HG03432 (cell line): Measurements from ENCODE around the gene ST8SIA5.

Experiments used
- ATAC-seq: cut with Tn5 transposase; IDR thresholded peaks from one replicate; pipeline ENCODE4 v1.9.1; 2021; ENCODE audit warnings: mild to moderate bottlenecking, moderate library complexity; ENCODE audit not compliant: unreplicated experiment

The ST8SIA5 gene

DNA sequence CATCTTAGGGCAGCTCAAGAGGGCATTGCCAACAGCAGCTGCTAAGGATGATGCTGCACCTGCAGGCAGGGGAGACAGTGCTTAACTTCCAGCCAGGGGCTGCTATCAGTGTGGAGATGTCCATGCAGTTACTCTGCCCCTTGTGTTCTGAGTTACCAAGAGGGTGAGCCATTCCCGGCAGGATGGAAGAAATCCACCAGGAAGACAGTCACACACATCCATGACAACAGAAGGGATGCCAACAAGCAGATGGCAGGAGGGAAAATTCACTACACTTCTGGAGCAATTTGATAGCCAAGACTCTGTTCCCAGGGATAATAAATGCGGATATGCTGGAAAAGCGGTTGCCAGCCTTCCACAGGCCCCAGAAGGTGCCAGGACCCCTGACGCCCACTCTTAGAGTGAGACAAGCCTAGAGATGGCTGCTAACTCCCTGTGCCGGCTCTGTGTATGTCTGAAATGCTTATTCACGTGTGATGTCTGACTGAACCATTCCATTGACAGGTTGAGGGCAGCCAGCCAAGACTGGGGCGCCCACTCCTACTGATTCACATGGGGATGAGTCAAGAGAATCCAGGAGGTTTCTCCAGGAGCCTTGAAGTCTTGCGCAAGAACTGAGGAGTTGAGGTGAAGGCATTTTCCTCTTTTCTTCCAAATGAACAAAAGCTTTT lies 124.3 kb downstream of the ST8SIA5 start:
- ATAC-seq = no peak

DNA sequence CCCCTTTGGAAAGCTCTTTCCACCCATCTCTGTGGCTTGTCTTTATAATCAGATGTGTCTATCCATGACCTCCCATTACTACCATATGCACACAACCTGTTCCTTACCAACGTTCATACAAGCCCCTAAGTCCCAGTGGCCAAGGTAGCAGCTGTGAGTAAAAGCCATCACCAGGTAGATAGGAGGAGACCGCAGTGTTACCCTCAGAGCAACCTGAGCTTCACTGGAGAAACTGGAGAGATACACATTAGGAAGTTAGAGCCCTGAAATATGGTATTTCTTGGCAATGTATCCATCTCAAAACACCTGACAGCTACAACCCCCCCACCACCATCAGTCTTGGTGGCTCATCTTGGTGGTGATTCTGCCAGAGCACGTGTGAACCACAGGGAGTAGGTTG lies 125.9 kb downstream of the ST8SIA5 start:
- no peak for ATAC-seq

DNA sequence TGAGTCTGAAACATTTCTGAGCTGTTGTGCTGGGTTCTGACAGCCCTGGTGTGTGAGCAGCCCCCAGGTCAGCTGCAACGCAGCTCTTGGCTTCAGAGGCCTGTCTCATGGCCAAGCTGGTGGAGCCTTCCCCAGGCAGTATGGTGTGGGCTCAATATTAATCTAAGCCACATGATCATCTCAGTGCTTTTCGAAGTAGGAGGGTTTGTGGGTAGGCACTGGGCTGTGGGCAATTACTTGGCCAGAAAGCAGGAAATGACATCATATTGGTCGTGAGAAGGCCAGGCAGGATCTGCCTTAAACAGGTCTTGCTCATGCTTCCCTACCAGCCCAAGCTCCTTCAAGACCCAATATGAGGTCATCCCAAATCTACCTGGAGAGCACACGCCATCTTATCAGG lies 126.7 kb downstream of the ST8SIA5 start:
- ATAC-seq = no peak

DNA sequence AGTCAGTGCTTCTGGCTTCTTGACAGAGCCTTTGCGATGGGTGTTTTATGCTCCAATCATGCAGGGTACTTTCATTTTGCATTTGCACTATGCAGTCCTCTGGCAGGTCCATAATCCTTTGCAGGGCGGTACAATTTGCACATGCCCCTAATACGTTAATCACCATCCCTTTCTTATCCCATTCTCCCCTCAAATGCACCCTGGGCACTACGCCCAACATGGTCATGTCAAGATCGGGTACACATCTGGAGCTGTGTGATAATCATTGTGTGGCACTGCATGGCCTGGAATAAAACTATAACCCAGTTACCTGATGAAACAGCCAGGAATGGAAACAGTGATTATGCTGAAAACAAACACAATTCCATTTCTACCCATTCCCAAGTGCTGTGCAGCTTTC lies 127.5 kb downstream of the ST8SIA5 start:
- no peak for ATAC-seq

DNA sequence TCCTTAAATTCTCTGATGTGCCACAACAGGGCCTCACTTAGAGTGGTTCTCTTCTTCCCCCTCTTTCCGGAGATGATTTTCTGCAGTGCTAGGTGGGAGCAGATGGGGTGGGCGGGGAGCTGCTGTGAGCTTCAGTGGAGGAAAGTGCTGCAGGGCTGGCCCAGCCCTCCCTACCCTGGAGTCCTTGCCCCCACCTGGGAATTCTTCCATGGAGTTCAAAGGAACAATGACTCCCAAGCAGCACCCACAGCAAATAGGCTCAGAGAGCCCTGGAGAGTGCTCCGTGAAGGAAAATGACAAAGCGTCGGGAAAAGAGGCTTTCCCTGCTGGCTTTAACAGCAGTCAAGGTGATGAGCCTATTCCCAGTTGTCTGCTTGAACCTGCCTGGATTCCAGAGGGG lies 128.6 kb downstream of the ST8SIA5 start:
- no peak for ATAC-seq

DNA sequence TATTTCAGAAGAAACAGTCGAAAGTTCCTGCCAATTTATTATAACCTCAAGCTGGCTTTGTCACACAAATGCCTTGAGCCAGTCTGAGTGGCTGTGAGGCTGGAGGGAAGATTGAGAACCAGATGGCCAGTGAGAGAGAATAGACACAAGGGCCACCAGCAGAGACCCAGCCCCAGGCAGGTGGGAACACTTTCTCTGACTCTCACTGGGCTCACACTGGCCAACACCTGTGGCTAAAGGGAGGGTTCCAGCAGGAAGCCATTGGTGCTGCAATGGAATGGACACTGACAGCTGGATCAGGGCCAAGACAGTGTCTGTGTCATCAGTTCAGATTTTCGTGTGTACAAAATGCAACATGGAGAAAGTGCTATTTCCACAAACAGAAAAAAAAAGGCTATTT lies 129.7 kb downstream of the ST8SIA5 start:
- no peak for ATAC-seq

DNA sequence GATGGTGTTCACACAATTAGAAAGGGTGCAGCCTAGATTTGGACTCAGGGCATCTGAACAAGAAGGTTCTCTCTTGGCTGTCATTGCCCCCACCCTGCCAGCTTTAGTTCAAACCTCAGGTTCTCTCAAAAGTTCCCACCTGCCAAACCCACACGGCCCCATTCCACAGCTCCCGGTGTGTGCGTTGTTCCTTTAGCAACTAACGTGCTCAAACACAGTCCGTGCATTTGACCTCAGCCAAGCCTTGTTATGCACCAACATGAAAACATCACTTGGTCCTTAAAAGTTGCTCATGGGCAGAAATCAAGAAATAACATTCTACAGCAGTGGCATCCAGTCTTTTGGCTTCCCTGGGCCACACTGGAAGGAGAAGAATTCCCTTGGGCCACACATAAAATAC lies 131.8 kb downstream of the ST8SIA5 start:
- no peak for ATAC-seq

DNA sequence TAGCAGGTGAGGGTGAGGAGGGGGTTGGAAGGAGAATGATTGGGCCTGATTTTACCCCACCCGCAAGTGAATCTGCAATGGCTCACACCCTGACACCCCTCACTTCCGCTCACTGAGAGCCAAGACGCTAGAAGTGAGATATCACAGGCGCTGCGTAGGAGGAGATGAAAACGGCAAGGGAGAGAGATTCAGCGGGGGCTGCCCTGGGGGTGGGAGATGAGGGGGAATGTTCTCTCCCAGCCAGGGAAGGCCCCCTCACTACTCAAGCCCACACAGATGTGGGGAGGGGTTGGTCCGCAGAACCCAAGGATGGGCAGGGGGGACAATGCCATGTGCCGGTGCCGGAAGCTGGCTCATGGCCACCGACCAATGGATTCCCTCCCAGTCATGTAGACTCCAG lies 132.7 kb downstream of the ST8SIA5 start:
- no peak for ATAC-seq

DNA sequence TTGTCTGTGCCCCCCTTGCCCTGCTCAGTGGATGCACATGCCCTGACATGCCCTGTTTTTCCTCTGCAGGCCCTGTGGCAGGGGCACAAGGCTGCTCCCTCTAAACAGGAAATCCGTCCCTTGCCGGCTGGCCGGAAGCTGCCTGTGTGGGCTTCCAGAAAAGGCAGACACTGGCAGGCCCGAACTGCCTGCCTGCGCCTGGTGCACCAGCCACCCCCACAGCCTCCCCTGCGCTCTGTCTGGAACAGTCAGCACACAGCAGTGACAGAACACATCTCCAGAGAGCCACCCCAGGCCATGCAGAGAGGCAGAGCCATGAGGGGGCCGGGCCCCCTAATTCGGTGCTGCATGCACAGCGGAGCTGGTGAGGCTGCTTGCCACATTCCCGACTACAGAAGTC lies 133.3 kb downstream of the ST8SIA5 start:
- ATAC-seq = no peak

DNA sequence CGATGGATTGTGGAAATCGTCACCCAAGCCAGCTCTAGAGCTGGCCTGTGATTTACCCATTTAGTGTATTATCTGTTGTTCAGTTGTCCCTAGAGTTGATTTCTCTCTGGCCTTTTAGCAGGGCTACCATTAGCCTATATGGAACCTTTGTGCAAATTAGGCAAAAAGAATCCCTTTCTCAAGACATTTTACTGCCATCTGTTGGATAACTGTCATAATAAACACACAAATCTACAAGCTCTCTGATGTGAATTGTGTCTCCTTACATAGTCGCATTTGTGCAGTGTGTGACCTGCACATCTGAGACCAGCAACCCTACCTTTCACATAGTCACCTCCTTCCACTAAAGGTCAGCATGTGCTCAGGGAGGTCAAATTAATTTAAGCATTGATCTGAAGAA lies 133.9 kb downstream of the ST8SIA5 start:
- ATAC-seq = no peak

DNA sequence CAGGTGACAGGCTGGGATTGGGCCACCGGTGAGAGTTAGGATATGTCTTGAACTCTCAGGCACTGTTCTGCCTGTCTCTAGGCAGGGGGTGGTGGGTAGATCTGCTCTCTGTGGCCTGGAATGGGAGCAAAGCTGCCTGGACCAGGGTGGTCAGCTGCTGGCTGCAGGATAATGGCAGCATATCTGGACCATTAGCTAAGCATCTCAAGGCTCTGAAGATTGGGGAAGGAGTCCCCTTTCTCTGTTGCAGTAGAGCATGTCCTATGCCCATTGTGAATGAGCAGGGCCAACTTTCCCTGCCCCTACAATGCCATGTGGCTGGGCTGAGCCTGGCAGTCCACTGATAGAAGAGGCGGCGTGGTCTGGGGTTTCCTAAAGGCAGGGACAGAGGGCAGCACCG lies 134.4 kb downstream of the ST8SIA5 start:
- no peak for ATAC-seq

DNA sequence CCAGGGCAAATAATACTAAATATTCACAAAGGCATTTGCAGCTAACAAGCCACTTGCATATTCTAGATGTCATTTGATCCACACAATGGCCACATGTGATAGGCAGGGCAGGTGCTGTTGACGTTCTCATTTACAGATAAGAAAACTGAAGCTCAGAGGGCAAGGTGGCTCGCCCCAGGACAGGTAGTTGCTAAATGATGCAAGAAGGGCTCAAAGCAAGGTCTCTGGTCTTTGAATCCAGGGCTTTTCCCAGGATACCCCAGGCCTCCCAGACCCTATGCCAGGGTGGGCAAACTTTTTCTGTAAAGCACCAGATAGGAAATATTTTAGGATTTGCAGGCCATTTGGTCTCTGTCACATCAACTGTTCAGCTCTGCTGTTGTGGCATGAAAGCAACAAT lies 135.0 kb downstream of the ST8SIA5 start:
- ATAC-seq = no peak

DNA sequence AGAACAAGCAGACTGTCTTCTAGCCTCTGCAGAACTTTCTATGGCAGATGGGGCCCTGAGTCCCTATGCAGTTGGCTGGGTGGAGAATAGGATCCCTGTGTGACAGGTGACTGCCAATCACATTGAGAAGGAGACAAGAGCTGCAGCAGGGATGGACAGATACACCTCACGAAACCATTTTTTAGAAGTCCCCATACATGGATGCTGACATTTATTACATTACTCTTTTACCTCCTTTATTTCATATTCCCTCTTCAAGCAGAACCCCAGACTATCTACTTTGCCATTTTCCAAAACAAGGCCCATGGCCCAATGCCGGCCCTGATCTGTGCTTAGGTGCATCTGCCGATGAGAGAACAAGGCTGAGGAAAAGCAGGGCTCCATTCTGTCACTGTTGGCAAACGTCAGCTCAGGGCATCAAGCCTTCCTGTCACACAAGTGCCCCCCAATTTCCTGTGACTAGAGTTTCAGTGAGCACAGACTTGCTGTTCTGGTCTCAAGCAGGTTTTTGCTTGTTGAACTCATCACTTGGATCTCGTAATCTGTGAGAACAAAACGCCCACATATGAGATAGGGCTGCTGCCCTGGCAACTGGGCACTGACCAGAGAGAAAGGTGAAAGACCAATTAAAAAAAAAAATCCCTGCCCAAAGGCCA lies 135.6 kb downstream of the ST8SIA5 start:
- no peak for ATAC-seq

DNA sequence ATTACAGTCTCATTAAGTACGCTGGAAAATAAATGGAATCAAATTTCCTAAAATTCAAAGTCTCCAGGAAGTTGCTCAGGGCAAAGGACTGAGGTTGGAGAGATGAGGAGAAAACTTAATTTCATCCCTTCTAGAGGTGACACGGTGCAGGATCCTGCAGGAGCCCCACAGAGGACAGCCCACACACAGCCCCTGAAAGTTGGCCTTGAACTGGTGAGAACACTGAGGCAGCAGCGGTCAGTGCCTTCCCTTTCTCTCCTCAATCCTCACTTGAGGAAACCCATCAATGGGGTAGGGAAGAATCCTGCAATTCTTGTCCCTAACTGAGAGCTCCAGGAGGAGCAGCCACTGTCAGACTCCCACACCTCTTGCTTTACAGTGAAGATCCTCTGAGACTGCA lies 137.3 kb downstream of the ST8SIA5 start:
- ATAC-seq = no peak
